ENCODE measurements around the gene CNTN2.

DNA sequence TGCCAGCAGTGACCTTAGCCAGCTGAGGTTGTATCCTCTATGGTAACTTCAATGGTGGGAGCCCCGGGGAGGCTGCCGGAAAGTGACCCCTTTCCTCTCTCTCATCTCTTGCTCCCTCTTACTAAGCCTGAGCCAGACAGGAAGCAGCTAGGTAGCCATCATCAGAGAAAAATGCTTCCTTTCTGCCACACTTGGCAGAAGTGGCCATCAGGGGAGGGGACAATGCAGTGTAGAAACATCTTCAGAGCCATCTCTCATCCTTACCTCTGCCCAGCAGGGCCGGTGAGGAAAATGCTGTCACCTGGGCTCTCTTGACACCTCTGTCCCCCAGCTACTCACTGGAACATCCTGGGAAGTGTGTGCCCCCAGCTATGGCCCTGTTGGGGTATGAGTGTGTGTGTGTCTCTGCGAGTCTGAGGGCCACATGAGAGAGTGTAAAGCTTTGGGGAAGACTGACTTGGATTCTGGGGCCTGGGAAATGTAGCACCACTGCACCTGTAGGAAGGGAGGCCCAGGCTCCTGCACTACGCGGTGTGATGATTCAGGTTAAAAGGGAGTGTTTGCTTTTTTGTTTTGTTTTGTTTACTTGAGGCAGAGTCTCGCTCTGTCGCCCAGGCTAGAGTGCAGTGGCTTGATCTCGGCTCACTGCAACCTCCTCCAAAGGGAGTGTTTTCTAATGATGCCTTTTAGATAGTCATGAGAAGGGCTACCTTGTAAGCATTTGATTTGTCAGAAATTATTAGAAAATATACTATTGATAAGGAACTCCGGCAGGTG lies 48.7 kb upstream of the CNTN2 start:
- TF ChIP-seq CTCF (IDR thresholded peaks at IDR 0.05; ENCODE audit: low read depth, low read length) (no peak), POLR2A (IDR thresholded peaks at IDR 0.05; ENCODE audit: extremely low read depth, insufficient read length) (no peak), MYC (IDR thresholded peaks at IDR 0.05; ENCODE audit: low read depth, low read length) (no peak)
- TF ChIP-seq, protein P1, sequence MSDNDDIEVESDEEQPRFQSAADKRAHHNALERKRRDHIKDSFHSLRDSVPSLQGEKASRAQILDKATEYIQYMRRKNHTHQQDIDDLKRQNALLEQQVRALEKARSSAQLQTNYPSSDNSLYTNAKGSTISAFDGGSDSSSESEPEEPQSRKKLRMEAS (IDR thresholded peaks at IDR 0.05; ENCODE audit: low read depth, low read length), result no peak
